OCI-LY3 (cell line): ENCODE data around the gene RBM33.

ENCODE experiments used
- H2AFZ ChIP-seq: fragments of 200-600, 300-600 bp; shearing (Covaris generic); 2 replicates; pipeline ENCODE4 v1.6.0; 2014; ENCODE audit warnings: antibody characterized with exemption, low read depth, low read length
- H3K27ac ChIP-seq: fragments of 200-600, 300-600 bp; sonication (generic); 2 replicates; pipeline ENCODE4 v1.5.1; 2014; ENCODE audit warnings: mild to moderate bottlenecking, low read length, moderate library complexity, mixed read lengths
- H3K27me3 ChIP-seq: fragments of 200-600, 300-600 bp; sonication (generic); 2 replicates; pipeline ENCODE4 v1.6.1; 2014; ENCODE audit warnings: low read depth, low read length, mixed read lengths
- H3K36me3 ChIP-seq: fragments of 200-600, 300-600 bp; sonication (generic); replicated peaks from 2 replicates; pipeline ENCODE3; 2014; ENCODE audit warnings: low read depth, low read length, mixed read lengths
- H3K4me1 ChIP-seq: fragments of 300-600, 200-600 bp; sonication (generic); 2 replicates; pipeline ENCODE4 v1.6.1; 2014; ENCODE audit warnings: low read length, mixed read lengths
- H3K4me2 ChIP-seq: fragments of 200-600, 300-600 bp; sonication (generic); 2 replicates; pipeline ENCODE4 v1.6.1; 2014; ENCODE audit warnings: low read length, mixed read lengths
- H3K4me3 ChIP-seq: fragments of 300-600, 200-600 bp; sonication (generic); 2 replicates; pipeline ENCODE4 v1.5.1; 2014; ENCODE audit warnings: antibody characterized with exemption, mild to moderate bottlenecking, low read length, moderate library complexity
- H3K79me2 ChIP-seq: fragments of 300-600, 200-600 bp; shearing (Covaris generic); 2 replicates; pipeline ENCODE4 v1.6.1; 2014; ENCODE audit warnings: mild to moderate bottlenecking, low read length, mixed read lengths
- H3K9ac ChIP-seq: fragments of 300-600, 200-600 bp; shearing (Covaris generic); 2 replicates; pipeline ENCODE4 v1.6.0; 2014; ENCODE audit warnings: mild to moderate bottlenecking, low read length, moderate library complexity
- H3K9me3 ChIP-seq: fragments of 200-600, 300-600 bp; shearing (Covaris generic); 2 replicates; pipeline ENCODE4 v1.6.1; 2014; ENCODE audit warnings: low read length, mixed read lengths; ENCODE audit not compliant: insufficient read depth
- H4K20me1 ChIP-seq: fragments of 200-600, 300-600 bp; sonication (generic); 2 replicates; pipeline ENCODE4 v1.6.1; 2016; ENCODE audit warnings: low read length, mixed read lengths; ENCODE audit not compliant: insufficient read depth
- EZH2phosphoT487 ChIP-seq: fragments of 200-600 bp; shearing (Covaris generic); IDR thresholded peaks from 2 replicates; pipeline ENCODE4 v1.6.1; 2018; ENCODE audit warnings: antibody characterized with exemption, mixed run types, low read depth
- TF ChIP-seq, protein P1 (sequence below): fragments of 200-600, 300-600 bp; sonication (generic); IDR thresholded peaks from 2 replicates; pipeline ENCODE4 v1.5.1; 2014; ENCODE audit warnings: antibody characterized with exemption, low read length, low read depth

RBM33 gene

DNA sequence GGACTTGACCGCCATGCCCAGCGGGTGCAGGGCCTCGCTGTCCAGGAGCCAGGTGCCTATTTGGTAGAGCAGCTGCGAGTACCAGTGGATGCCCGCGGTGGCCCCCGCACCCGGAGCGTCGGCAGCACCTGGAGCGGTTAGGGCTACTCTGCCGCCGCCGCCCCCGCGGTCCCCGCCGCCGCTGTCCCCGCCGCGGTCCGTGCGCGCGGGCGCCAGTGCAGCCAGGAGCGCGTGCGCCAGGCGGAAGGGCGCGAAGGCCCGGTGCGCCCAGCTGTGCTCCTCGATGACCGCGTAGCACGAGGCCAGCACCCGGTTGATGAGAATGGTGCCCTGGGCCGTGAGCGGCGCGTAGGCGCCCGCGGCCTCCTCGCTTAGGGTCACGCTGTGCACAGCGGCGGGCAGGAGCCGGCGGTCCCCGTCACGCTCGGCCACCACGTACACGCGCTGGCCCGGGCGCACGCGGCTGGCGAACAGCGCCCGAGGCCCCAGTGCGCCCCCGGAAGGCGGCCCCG lies 158.5 kb downstream of the RBM33 start:
- Histone ChIP-seq H2AFZ (no peak overlapping the region), H3K4me2 (no peak overlapping the region), H3K27me3 (peaks cover 5% of the 10 kb centered on the region; the same call in 1 of the 2 replicates), H3K9me3 (no peaks in the 10 kb centered on the region), H4K20me1 (no peaks in the 10 kb centered on the region), H3K36me3 (no peaks in the 10 kb centered on the region), H3K4me1 (peaks cover 22% of the 10 kb centered on the region), H3K27ac (no peak overlapping the region), H3K9ac (no peak overlapping the region), H3K79me2 (no peaks in the 10 kb centered on the region), H3K4me3 (no peak overlapping the region)
- TF ChIP-seq, protein P1, sequence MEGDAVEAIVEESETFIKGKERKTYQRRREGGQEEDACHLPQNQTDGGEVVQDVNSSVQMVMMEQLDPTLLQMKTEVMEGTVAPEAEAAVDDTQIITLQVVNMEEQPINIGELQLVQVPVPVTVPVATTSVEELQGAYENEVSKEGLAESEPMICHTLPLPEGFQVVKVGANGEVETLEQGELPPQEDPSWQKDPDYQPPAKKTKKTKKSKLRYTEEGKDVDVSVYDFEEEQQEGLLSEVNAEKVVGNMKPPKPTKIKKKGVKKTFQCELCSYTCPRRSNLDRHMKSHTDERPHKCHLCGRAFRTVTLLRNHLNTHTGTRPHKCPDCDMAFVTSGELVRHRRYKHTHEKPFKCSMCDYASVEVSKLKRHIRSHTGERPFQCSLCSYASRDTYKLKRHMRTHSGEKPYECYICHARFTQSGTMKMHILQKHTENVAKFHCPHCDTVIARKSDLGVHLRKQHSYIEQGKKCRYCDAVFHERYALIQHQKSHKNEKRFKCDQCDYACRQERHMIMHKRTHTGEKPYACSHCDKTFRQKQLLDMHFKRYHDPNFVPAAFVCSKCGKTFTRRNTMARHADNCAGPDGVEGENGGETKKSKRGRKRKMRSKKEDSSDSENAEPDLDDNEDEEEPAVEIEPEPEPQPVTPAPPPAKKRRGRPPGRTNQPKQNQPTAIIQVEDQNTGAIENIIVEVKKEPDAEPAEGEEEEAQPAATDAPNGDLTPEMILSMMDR = no peak
- TF ChIP-seq EZH2phosphoT487 = no peak

DNA sequence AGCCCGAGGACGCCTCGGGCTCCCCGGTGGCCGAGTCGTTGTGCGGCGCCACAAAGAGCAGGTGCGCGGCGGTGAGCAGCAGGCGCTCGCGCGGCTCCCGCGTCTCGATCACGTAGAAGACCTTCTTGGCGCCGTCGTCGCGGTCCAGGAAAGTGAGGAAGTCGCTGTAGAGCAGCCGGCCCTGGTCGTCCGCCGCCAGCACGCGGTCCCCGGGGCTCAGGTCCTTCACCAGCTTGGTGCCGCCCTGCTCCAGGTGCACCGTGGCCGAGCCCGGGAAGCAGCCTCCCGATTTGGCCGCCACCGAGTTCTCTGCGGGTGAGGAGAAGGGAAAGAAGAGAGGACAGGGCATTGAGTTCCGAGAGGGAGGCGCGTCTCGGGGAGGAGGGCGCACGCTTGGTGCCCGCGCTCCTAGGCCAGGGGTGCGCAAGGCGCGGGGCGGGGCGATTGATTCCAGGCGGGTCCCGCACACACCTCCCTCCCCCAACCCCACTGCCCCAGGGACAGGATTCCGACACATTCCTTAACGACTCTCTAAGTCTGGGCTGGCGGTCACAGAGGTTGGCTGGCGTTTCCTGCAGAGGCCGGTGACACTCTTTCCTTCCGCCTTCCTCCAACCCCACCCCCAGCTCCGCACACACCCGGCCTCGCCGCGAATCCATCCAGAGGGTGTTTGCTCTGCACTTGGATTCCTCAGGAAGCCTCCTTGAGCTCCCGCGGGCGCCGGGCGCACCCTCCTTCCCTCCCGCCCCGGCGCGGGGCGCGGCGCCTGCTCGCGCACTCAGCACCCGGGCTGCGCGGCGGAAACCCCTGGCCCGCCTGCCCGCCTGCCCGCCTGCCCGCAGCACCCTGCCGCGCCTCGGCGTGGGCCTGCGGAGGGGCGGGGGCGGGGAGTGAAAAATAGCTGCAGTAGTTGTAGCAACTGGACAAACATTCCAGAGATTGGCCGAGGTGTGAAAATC lies 159.2 kb downstream of the RBM33 start:
- Histone ChIP-seq H3K79me2 (no peaks in the 10 kb centered on the region), H3K27me3 (peaks cover 5% of the 10 kb centered on the region; the same call in 1 of the 2 replicates), H3K4me3 (no peak overlapping the region), H3K36me3 (no peaks in the 10 kb centered on the region), H4K20me1 (no peaks in the 10 kb centered on the region), H2AFZ (no peak overlapping the region), H3K4me1 (peaks cover 14% of the 10 kb centered on the region), H3K9me3 (no peaks in the 10 kb centered on the region), H3K9ac (no peak overlapping the region), H3K27ac (no peak overlapping the region), H3K4me2 (no peak overlapping the region)
- TF ChIP-seq, protein P1 = no peak
- TF ChIP-seq EZH2phosphoT487 = no peak

DNA sequence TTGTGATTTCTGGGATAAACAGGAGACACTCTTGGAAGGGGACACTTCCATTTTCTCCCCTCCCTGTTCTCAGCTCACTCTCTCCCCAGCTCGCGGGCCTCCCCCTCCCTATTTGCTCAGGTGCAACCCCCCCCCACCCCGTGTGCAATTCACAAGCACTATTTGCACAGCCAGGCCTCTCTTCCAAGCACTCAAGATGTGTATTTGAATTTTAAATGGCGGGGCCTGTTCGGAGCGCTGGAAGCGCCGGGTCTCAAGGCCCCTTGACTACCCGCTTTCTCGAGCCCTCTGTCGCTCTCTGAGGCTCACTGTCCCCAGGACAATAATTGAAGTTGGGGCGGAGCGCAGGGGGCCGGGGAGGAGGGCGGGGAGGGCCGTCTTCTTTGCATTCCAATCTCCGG lies 160.0 kb downstream of the RBM33 start:
- no peak overlapping the region for H3K4me2 ChIP-seq
- no peaks in the 10 kb centered on the region for H4K20me1 ChIP-seq
- H3K4me3 ChIP-seq = no peak overlapping the region
- H2AFZ ChIP-seq = no peak overlapping the region
- H3K36me3 ChIP-seq = no peaks in the 10 kb centered on the region
- TF ChIP-seq, protein P1 = no peak
- TF ChIP-seq EZH2phosphoT487 = no peak
- H3K4me1 ChIP-seq = peaks cover 8% of the 10 kb centered on the region
- H3K79me2 ChIP-seq = no peaks in the 10 kb centered on the region
- no peaks in the 10 kb centered on the region for H3K9me3 ChIP-seq
- H3K9ac ChIP-seq = no peak overlapping the region
- no peak overlapping the region for H3K27ac ChIP-seq
- peaks cover 3% of the 10 kb centered on the region; the same call in 1 of the 2 replicates for H3K27me3 ChIP-seq
